ENCODE measurements around the gene L3MBTL3. TPM values are rescaled to one million over a fixed set of nuclear protein-coding genes. Genes with fewer than 3 reads are reported as not detected.

Gene L3MBTL3
- total and polyA plus RNA-seq, 2 experiments from 2014 or later = 8.7 to 11.2 TPM

DNA sequence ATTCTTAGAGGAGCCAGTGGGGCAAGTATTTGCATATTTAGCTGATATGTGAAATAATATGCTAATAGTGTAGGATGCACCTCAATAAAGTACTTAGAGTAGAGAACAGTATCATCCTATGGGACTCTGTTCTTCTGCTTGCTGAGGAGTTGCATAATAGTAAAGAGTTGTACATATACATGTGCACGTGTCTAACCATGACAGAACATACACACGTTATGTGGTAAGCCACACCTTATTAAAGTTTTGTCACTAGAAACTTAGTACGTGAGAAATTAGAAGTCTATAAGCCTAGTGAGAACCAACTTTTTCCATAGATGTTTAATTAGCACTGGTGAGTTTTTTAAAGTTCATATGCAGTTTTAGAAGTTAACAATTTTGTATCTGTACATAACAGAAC is 80.7 kb downstream of the L3MBTL3 start (continued):
- no peak for TF ChIP-seq POLR2AphosphoS5 (IDR thresholded peaks at IDR 0.05; ENCODE audit: low read depth)
- no peak for TF ChIP-seq STAT1 (IDR thresholded peaks at IDR 0.05; ENCODE audit: unreplicated experiment)

- no peaks in the 10 kb centered on the region for H3K9me3 Mint-ChIP-seq
- Histone ChIP-seq H3K27ac (ENCODE audit: low read depth) (no peak overlapping the region), H3K36me3 (ENCODE audit: insufficient read depth) (no peaks in the 10 kb centered on the region), H3K4me2 (no peak overlapping the region), H2AFZ (no peak overlapping the region), H3K79me2 (replicated peaks; ENCODE audit: insufficient read depth) (no peaks in the 10 kb centered on the region), H4K20me1 (replicated peaks; ENCODE audit: insufficient read depth) (no peaks in the 10 kb centered on the region), H3F3A (replicated peaks; ENCODE audit: low read depth) (no peaks in the 10 kb centered on the region), H3K4me1 (ENCODE audit: insufficient read depth) (no peaks in the 10 kb centered on the region), H3K4me3 (no peak overlapping the region), H3K27me3 (ENCODE audit: insufficient read depth) (no peaks in the 10 kb centered on the region), H3K9me2 (ENCODE audit: insufficient read depth) (no peaks in the 10 kb centered on the region)
- DNase-seq (ENCODE audit: low spot score) = no peak
- no peaks in the 10 kb centered on the region for H3K4me1 Mint-ChIP-seq
- peaks cover 1% of the 10 kb centered on the region for H3K27me3 Mint-ChIP-seq (ENCODE audit: insufficient read depth, low read depth, poor library complexity)
- H3K27ac Mint-ChIP-seq = no peak overlapping the region
- no peak for ATAC-seq
- no peak for TF ChIP-seq EZH2phosphoT487 (IDR thresholded peaks at IDR 0.05; ENCODE audit: unreplicated experiment)
- TF ChIP-seq NANOG (IDR thresholded peaks at IDR 0.05; ENCODE audit: borderline replicate concordance) = no peak
- TF ChIP-seq, protein P1, sequence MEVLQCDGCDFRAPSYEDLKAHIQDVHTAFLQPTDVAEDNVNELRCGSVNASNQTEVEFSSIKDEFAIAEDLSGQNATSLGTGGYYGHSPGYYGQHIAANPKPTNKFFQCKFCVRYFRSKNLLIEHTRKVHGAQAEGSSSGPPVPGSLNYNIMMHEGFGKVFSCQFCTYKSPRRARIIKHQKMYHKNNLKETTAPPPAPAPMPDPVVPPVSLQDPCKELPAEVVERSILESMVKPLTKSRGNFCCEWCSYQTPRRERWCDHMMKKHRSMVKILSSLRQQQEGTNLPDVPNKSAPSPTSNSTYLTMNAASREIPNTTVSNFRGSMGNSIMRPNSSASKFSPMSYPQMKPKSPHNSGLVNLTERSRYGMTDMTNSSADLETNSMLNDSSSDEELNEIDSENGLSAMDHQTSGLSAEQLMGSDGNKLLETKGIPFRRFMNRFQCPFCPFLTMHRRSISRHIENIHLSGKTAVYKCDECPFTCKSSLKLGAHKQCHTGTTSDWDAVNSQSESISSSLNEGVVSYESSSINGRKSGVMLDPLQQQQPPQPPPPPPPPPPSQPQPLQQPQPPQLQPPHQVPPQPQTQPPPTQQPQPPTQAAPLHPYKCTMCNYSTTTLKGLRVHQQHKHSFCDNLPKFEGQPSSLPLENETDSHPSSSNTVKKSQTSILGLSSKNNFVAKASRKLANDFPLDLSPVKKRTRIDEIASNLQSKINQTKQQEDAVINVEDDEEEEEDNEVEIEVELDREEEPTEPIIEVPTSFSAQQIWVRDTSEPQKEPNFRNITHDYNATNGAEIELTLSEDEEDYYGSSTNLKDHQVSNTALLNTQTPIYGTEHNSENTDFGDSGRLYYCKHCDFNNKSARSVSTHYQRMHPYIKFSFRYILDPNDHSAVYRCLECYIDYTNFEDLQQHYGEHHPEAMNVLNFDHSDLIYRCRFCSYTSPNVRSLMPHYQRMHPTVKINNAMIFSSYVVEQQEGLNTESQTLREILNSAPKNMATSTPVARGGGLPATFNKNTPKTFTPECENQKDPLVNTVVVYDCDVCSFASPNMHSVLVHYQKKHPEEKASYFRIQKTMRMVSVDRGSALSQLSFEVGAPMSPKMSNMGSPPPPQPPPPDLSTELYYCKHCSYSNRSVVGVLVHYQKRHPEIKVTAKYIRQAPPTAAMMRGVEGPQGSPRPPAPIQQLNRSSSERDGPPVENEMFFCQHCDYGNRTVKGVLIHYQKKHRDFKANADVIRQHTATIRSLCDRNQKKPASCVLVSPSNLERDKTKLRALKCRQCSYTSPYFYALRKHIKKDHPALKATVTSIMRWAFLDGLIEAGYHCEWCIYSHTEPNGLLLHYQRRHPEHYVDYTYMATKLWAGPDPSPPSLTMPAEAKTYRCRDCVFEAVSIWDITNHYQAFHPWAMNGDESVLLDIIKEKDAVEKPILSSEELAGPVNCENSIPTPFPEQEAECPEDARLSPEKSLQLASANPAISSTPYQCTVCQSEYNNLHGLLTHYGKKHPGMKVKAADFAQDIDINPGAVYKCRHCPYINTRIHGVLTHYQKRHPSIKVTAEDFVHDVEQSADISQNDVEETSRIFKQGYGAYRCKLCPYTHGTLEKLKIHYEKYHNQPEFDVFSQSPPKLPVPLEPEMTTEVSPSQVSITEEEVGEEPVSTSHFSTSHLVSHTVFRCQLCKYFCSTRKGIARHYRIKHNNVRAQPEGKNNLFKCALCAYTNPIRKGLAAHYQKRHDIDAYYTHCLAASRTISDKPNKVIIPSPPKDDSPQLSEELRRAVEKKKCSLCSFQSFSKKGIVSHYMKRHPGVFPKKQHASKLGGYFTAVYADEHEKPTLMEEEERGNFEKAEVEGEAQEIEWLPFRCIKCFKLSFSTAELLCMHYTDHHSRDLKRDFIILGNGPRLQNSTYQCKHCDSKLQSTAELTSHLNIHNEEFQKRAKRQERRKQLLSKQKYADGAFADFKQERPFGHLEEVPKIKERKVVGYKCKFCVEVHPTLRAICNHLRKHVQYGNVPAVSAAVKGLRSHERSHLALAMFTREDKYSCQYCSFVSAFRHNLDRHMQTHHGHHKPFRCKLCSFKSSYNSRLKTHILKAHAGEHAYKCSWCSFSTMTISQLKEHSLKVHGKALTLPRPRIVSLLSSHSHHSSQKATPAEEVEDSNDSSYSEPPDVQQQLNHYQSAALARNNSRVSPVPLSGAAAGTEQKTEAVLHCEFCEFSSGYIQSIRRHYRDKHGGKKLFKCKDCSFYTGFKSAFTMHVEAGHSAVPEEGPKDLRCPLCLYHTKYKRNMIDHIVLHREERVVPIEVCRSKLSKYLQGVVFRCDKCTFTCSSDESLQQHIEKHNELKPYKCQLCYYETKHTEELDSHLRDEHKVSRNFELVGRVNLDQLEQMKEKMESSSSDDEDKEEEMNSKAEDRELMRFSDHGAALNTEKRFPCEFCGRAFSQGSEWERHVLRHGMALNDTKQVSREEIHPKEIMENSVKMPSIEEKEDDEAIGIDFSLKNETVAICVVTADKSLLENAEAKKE (CRISPR knock-in tag; IDR thresholded peaks at IDR 0.05) = no peak
- TF ChIP-seq ZNF114 (CRISPR knock-in tag; IDR thresholded peaks at IDR 0.05) = no peak
- no peak for TF ChIP-seq JUNB (IDR thresholded peaks at IDR 0.05; ENCODE audit: unreplicated experiment)
- TF ChIP-seq STAT1 (IDR thresholded peaks at IDR 0.05; ENCODE audit: unreplicated experiment) = no peak
- no peak for TF ChIP-seq EZH2 (IDR thresholded peaks at IDR 0.05; ENCODE audit: low read depth, unreplicated experiment)
- TF ChIP-seq CREB1 (CRISPR knock-in tag; IDR thresholded peaks at IDR 0.05; ENCODE audit: low read depth) = no peak
- TF ChIP-seq POLR2AphosphoS5 (IDR thresholded peaks at IDR 0.05; ENCODE audit: low read depth) = no peak
- TF ChIP-seq, protein P2, sequence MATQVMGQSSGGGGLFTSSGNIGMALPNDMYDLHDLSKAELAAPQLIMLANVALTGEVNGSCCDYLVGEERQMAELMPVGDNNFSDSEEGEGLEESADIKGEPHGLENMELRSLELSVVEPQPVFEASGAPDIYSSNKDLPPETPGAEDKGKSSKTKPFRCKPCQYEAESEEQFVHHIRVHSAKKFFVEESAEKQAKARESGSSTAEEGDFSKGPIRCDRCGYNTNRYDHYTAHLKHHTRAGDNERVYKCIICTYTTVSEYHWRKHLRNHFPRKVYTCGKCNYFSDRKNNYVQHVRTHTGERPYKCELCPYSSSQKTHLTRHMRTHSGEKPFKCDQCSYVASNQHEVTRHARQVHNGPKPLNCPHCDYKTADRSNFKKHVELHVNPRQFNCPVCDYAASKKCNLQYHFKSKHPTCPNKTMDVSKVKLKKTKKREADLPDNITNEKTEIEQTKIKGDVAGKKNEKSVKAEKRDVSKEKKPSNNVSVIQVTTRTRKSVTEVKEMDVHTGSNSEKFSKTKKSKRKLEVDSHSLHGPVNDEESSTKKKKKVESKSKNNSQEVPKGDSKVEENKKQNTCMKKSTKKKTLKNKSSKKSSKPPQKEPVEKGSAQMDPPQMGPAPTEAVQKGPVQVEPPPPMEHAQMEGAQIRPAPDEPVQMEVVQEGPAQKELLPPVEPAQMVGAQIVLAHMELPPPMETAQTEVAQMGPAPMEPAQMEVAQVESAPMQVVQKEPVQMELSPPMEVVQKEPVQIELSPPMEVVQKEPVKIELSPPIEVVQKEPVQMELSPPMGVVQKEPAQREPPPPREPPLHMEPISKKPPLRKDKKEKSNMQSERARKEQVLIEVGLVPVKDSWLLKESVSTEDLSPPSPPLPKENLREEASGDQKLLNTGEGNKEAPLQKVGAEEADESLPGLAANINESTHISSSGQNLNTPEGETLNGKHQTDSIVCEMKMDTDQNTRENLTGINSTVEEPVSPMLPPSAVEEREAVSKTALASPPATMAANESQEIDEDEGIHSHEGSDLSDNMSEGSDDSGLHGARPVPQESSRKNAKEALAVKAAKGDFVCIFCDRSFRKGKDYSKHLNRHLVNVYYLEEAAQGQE (IDR thresholded peaks at IDR 0.05; ENCODE audit: unreplicated experiment) = no peak
- no peak for TF ChIP-seq ZNF331 (CRISPR knock-in tag; IDR thresholded peaks at IDR 0.05; ENCODE audit: low read depth)
- no peak overlapping the region for H3K4me3 Mint-ChIP-seq
- peaks cover 17% of the 10 kb centered on the region for H3K36me3 Mint-ChIP-seq (ENCODE audit: low read depth)
Measured at GRCh38 chr6:130105996-130106704, 87.8 kb downstream of the L3MBTL3 start.

Measured in GM23338 (cell line).